Panc1 (cell line): ENCODE measurements around the gene GATA5. TPM values are rescaled to one million over a fixed set of nuclear protein-coding genes. Genes with fewer than 3 reads are reported as not detected.

Experiments
- ATAC-seq: fragments of 200-7000 bp; cut with Tn5 transposase; 2 replicates; pipeline ENCODE4 v1.9.1; 2020; ENCODE audit warnings: mild to moderate bottlenecking, moderate library complexity
- BruUV-seq: library from RNA; stranded (reverse); fragments of 400-500 nt; replicated peaks from 2 replicates; lab custom pipeline; 2021; lab: Mats Ljungman, UMichigan
- CTCF ChIA-PET: fragments of 300-600 bp; sonication (Branson Sonifier 250); formaldehyde crosslinking; loops from one replicate; lab custom pipeline; 2022; ENCODE audit warnings: antibody characterized with exemption; lab: Charles Lee
- POLR2A ChIA-PET: fragments of 300-600 bp; sonication (Branson Sonifier 250); formaldehyde crosslinking; loops from one replicate; lab custom pipeline; 2022; ENCODE audit warnings: antibody characterized with exemption; lab: Charles Lee
- DNase-seq: peaks from one replicate; pipeline ENCODE4 v3.0.0-alpha.2; 2010; ENCODE audit warnings: low read depth, low spot score
- H3K27ac ChIP-seq: 2 replicates; pipeline ENCODE4 v1.5.1; 2011; ENCODE audit warnings: mild to moderate bottlenecking, low read length, inconsistent platforms
- H3K27me3 ChIP-seq: fragments of 200-500 bp; sonication (Bioruptor generic); 2 replicates; pipeline ENCODE4 v1.6.0; 2014; ENCODE audit warnings: low read length, inconsistent platforms; ENCODE audit not compliant: control insufficient read depth, insufficient read depth
- H3K36me3 ChIP-seq: fragments of 200-500 bp; sonication (Bioruptor generic); 2 replicates; pipeline ENCODE4 v1.5.1; 2014; ENCODE audit warnings: inconsistent platforms, mild to moderate bottlenecking, low read length, moderate library complexity; ENCODE audit not compliant: control insufficient read depth, insufficient read depth
- H3K4me1 ChIP-seq: 2 replicates; pipeline ENCODE4 v1.5.1; 2011; ENCODE audit warnings: inconsistent platforms, mild to moderate bottlenecking, low read length, moderate library complexity; ENCODE audit not compliant: control insufficient read depth, insufficient read depth
- H3K4me3 ChIP-seq, 2 experiments: 2 replicates each; pipeline ENCODE4 v1.5.1; 2011 to 2012; ENCODE audit warnings: low read depth in 2 of 2, low read length in 2 of 2, mild to moderate bottlenecking in 2 of 2, inconsistent platforms in 1 of 2, moderate library complexity in 1 of 2
- H3K9me3 ChIP-seq: fragments of 200-500 bp; sonication (Bioruptor generic); 2 replicates; pipeline ENCODE4 v1.5.1; 2014; ENCODE audit warnings: low read depth, mild to moderate bottlenecking, inconsistent platforms, low read length, moderate library complexity; ENCODE audit not compliant: control insufficient read depth, insufficient read depth
- POLR2AphosphoS5 ChIP-seq: IDR thresholded peaks from 2 replicates; pipeline ENCODE4 v1.6.1; 2012; ENCODE audit warnings: mild to moderate bottlenecking, low read depth, low read length, moderate library complexity
- REST ChIP-seq, 2 experiments: IDR thresholded peaks; 2 replicates each; pipeline ENCODE4 v1.6.1; 2011 to 2012; ENCODE audit warnings: low read depth in 2 of 2, control low read depth in 1 of 2, low read length in 1 of 2, mild to moderate bottlenecking in 1 of 2, moderate library complexity in 1 of 2; ENCODE audit not compliant: insufficient read depth in 1 of 2
- SIN3A ChIP-seq: IDR thresholded peaks from 2 replicates; pipeline ENCODE4 v1.6.1; 2012; ENCODE audit warnings: low read depth, mild to moderate bottlenecking, low read length, moderate library complexity, borderline replicate concordance; ENCODE audit not compliant: insufficient read depth
- TCF7L2 ChIP-seq: IDR thresholded peaks from 2 replicates; pipeline ENCODE4 v1.6.1; 2011; ENCODE audit warnings: mild to moderate bottlenecking, low read depth, low read length, inconsistent platforms
- in situ Hi-C: cut with HindIII; loops from 2 replicates; pipeline ENCODE4 v1.10.0; 2016; ENCODE audit warnings: low sequenced_read_pairs, low pct_unique_long_range_greater_than_20kb
- intact Hi-C: fragments of 100-400 bp; cut with micrococcal nuclease; formaldehyde crosslinking; loops from one replicate; pipeline ENCODE4 v1.10.0; 2022; ENCODE audit not compliant: unreplicated experiment
- total RNA-seq: library from RNA; stranded (reverse); gene quantifications from one replicate; pipeline ENCODE4 v1.2.1, GENCODE V29; 2021; ENCODE audit not compliant: unreplicated experiment
- TF ChIP-seq, protein P1 (sequence below): fragments of 450-650 bp; IDR thresholded peaks from 2 replicates; pipeline ENCODE4 v1.5.1; 2017; ENCODE audit warnings: mild to moderate bottlenecking

GATA5 gene
- total RNA-seq, 1 experiment from 2014 or later: 53.2 TPM

DNA sequence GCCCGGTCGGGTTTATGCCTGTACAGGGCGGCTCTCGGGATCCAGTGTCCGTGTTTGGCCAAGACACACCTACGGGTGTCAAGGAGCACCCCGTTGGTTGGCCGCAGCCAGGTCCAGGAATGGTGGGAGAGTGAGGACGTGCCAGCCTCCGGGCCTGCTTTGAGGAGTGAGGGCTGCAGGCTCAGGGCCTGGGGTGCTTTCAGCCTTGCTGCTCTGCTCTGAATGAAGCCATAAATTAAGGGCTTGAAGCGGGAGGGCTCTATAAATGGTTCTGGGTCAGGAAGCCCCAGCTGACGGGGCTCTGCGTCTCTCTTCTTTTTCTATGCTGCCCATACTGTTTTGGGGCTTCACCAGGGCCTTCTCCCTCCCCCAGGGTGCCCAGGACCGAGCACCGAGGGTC is 15.1 kb downstream of the GATA5 start:
- BruUV-seq: no TSS peak
- CTCF ChIA-PET: no interaction called here
- Histone ChIP-seq H3K27ac (no peak overlapping the region), H3K9me3 (no peaks in the 10 kb centered on the region), H3K4me1 (peaks cover 18% of the 10 kb centered on the region), H3K27me3 (no peaks in the 10 kb centered on the region), H3K4me3 (no peak overlapping the region), H3K36me3 (no peaks in the 10 kb centered on the region)
- in situ Hi-C loops: no loop called here
- TF ChIP-seq, protein P1, sequence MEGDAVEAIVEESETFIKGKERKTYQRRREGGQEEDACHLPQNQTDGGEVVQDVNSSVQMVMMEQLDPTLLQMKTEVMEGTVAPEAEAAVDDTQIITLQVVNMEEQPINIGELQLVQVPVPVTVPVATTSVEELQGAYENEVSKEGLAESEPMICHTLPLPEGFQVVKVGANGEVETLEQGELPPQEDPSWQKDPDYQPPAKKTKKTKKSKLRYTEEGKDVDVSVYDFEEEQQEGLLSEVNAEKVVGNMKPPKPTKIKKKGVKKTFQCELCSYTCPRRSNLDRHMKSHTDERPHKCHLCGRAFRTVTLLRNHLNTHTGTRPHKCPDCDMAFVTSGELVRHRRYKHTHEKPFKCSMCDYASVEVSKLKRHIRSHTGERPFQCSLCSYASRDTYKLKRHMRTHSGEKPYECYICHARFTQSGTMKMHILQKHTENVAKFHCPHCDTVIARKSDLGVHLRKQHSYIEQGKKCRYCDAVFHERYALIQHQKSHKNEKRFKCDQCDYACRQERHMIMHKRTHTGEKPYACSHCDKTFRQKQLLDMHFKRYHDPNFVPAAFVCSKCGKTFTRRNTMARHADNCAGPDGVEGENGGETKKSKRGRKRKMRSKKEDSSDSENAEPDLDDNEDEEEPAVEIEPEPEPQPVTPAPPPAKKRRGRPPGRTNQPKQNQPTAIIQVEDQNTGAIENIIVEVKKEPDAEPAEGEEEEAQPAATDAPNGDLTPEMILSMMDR: no peak
- TF ChIP-seq SIN3A (no peak), POLR2AphosphoS5 (no peak), TCF7L2 (no peak), REST (IDR thresholded peaks at IDR 0.05; ENCODE audit: insufficient read depth in 1 of 2, low read depth in 2 of 2, low read length in 1 of 2) (no peak)
- DNase-seq: no peak
- POLR2A ChIA-PET: no interaction called here
- ATAC-seq: no peak
- intact Hi-C loops: no loop called here

DNA sequence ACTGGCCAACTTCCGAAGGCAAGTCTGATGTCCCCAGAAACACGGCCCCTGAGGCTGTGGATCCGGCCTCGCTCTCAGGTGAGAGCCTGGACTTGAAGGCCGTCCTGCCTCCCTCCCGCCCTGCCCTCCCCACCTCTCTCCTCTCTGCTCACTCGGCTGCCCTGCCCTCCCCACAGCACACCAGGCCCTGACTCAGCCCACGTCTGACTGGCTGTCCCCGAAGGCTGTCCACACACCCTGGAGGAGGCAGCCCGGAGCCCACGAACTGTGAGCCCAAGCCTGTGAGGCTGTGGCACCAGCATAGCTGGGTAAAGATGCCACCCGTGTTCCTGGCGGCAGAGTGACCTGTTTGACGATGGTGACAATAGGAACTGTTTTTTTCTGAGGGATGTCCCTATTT is 16.3 kb downstream of the GATA5 start:
- no TSS peak for BruUV-seq
- H3K27ac ChIP-seq: no peak overlapping the region
- no peak for DNase-seq
- intact Hi-C loops (no loop called here), in situ Hi-C loops (no loop called here)
- H3K27me3 ChIP-seq: no peaks in the 10 kb centered on the region
- H3K36me3 ChIP-seq: no peaks in the 10 kb centered on the region
- ATAC-seq: no peak
- POLR2A ChIA-PET: no interaction called here
- CTCF ChIA-PET: interaction anchor here (0.7 kb wide), 1 partner anchor 34 kb away, joined by 3 read pairs; no protein-coding TSS in a partner anchor
- no peaks in the 10 kb centered on the region for H3K9me3 ChIP-seq
- H3K4me1 ChIP-seq: peaks cover 16% of the 10 kb centered on the region
- TF ChIP-seq TCF7L2: no peak
- TF ChIP-seq, protein P1: no peak
- no peak for TF ChIP-seq POLR2AphosphoS5
- TF ChIP-seq REST (IDR thresholded peaks at IDR 0.05; ENCODE audit: insufficient read depth in 1 of 2, low read depth in 2 of 2, low read length in 1 of 2): no peak
- no peak for TF ChIP-seq SIN3A
- H3K4me3 ChIP-seq: no peak overlapping the region
